ENCODE measurements around the gene F10. TPM values are rescaled to one million over a fixed set of nuclear protein-coding genes. Genes with fewer than 3 reads are reported as not detected.

The F10 gene
- total and polyA plus RNA-seq, 2 of the 13 experiments (the other 11 are each of a cell fraction or from before 2014, with no cell fraction given): 58.4 to 237 TPM

DNA sequence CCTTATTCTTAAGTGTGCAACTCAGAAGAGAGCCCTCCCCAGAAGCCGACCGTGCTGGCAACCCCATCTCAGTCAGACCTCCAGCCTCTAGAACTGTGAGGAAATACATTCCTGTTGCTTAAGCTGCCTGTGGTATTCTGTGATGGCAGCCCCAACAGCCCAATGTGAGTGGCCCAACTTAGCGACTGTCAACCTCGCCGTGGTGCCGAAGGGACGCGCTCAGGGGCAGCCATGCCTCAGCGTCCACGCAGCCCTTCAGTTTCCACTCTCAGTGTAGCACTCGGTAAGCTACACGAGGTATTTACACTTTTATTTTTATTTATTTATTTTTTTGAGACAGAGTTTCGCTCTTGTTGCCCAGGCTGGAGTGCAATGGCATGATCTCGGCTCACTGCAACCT lies 54.2 kb downstream of the F10 start:
- POLR2A ChIA-PET: no interaction called here
- CTCF ChIA-PET (ENCODE audit: low intra/inter-chr PET ratio, low total read pairs): no interaction called here
- Histone ChIP-seq H3K4me1 (ENCODE audit: insufficient read depth, low read length) (peaks cover 7% of the 10 kb centered on the region; the same call in 1 of the 2 replicates), H3K9ac (ENCODE audit: insufficient read depth, low read depth, low read length) (no peak overlapping the region), H4K20me1 (ENCODE audit: insufficient read depth, low read length) (no peaks in the 10 kb centered on the region), H2AFZ (ENCODE audit: low read length) (no peak overlapping the region), H3K4me3 (replicated peaks in 1 of 3; ENCODE audit: insufficient read depth in 1 of 3, low read depth in 2 of 3, low read length in 3 of 3) (no peak overlapping the region), H3K36me3 (replicated peaks in 1 of 2; ENCODE audit: control insufficient read depth in 1 of 2, insufficient read depth in 2 of 2, low read length in 2 of 2) (peaks cover 23 to 76% of the 10 kb centered on the region in 2 experiments), H3K4me2 (ENCODE audit: low read depth, low read length) (no peak overlapping the region), H3K79me2 (ENCODE audit: insufficient read depth, low read length) (no peaks in the 10 kb centered on the region), H3K27ac (ENCODE audit: extremely low read length, insufficient read depth, low read length) (no peak overlapping the region), H3K9me3 (ENCODE audit: low read length) (no peaks in the 10 kb centered on the region), H3K27me3 (ENCODE audit: control insufficient read depth in 1 of 2, insufficient read depth in 2 of 2, low read length in 2 of 2) (no peaks in the 10 kb centered on the region)
- DNase-seq (ENCODE audit: low spot score) (no peak), FAIRE-seq (no peak), ATAC-seq (no peak)
- intact Hi-C loops (cut with micrococcal nuclease; ENCODE audit: unreplicated experiment): no loop called here
- peak; percentile 6 for TF ChIP-seq AGO2 (optimal IDR thresholded peaks at IDR 0.05; ENCODE audit: low read depth, low read length)
- no peak for TF ChIP-seq ZSCAN31 (CRISPR knock-in tag; IDR thresholded peaks at IDR 0.05; ENCODE audit: low read depth)
- WGBS (ENCODE audit: low lambda C conversion rate): 95% methylated on average over 14 of the region's 14 CpGs
- in situ Hi-C loops (cut with HindIII; ENCODE audit: extremely low pct_ligation_motif_present, low pct_unique_long_range_greater_than_20kb): no loop called here
- BruUV-seq (replicated peaks): no TSS peak

DNA sequence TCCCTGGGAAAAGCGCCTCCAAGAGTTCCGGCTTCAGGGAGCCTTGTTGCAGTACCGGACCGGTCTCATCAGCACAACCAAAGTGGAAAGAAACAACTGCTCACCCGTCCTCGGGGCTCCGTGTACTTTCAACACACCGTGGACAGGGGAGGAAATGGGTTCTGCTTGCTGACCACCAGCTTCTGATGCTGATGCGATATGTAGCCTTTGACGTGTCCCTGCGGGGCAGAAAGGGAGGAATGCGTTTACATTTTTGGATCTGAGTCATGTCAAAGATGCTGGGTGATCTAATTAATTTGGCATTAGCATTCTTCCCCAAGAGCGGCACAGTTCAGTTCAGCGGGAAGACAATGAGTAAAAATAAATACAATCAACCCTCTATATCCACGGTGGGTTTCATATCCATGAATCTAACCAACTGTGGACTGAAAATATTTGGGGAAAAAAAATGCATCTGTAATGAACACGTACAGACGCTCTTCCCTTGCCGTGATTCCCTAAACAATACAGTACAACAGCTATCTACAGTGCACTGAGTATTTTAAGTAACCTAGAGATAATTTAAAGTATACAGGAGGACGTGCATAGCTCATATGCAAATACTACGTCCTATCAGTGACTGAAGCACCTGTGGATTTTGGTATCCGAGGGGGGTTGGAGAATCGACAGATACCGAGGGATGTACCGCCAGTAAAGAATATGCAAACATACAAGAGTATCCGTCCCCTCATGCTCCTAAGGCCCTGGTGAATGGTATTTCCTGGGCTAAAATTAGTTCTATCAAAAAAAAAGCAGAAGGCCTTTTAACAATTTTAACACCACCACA lies 55.7 kb downstream of the F10 start:
- peaks cover 28 to 79% of the 10 kb centered on the region in 2 experiments for H3K36me3 ChIP-seq (replicated peaks in 1 of 2; ENCODE audit: control insufficient read depth in 1 of 2, insufficient read depth in 2 of 2, low read length in 2 of 2)
- no peak overlapping the region for H3K27ac ChIP-seq (ENCODE audit: extremely low read length, insufficient read depth, low read length)
- no peaks in the 10 kb centered on the region for H3K27me3 ChIP-seq (ENCODE audit: control insufficient read depth in 1 of 2, insufficient read depth in 2 of 2, low read length in 2 of 2)
- no peak overlapping the region for H3K4me2 ChIP-seq (ENCODE audit: low read depth, low read length)
- H4K20me1 ChIP-seq (ENCODE audit: insufficient read depth, low read length): no peaks in the 10 kb centered on the region
- H3K4me1 ChIP-seq (ENCODE audit: insufficient read depth, low read length): peaks cover 10% of the 10 kb centered on the region
- CTCF ChIA-PET (ENCODE audit: low intra/inter-chr PET ratio, low total read pairs): no interaction called here
- TF ChIP-seq RBM22 (optimal IDR thresholded peaks at IDR 0.05; ENCODE audit: low read length) (peak; percentile 35), ZNF282 (IDR thresholded peaks at IDR 0.05; ENCODE audit: partially characterized antibody) (no peak)
- H3K9ac ChIP-seq (ENCODE audit: insufficient read depth, low read depth, low read length): no peak overlapping the region
- H3K4me3 ChIP-seq (replicated peaks in 1 of 3; ENCODE audit: insufficient read depth in 1 of 3, low read depth in 2 of 3, low read length in 3 of 3): no peak overlapping the region
- H3K79me2 ChIP-seq (ENCODE audit: insufficient read depth, low read length): no peaks in the 10 kb centered on the region
- in situ Hi-C loops (cut with HindIII; ENCODE audit: extremely low pct_ligation_motif_present, low pct_unique_long_range_greater_than_20kb): no loop called here
- ATAC-seq (no peak), FAIRE-seq (no peak), DNase-seq (ENCODE audit: low spot score) (no peak)
- intact Hi-C loops (cut with micrococcal nuclease; ENCODE audit: unreplicated experiment): no loop called here
- WGBS (ENCODE audit: low lambda C conversion rate): 97% methylated on average over 25 of the region's 25 CpGs
- no TSS peak for BruUV-seq (replicated peaks)
- no peak overlapping the region for H2AFZ ChIP-seq (ENCODE audit: low read length)
- no peaks in the 10 kb centered on the region for H3K9me3 ChIP-seq (ENCODE audit: low read length)
- POLR2A ChIA-PET: no interaction called here
